Measurements from ENCODE around the gene KRT73.

KRT73 gene

GRCh38 chr12:52617403-52617785, 965 bp downstream of the KRT73 start:
- no peak for DNase-seq (ENCODE audit: low spot score)

- DNase-seq (ENCODE audit: low spot score) = no peak
Measured at GRCh38 chr12:52616680-52617402, 1.5 kb downstream of the KRT73 start.

DNA sequence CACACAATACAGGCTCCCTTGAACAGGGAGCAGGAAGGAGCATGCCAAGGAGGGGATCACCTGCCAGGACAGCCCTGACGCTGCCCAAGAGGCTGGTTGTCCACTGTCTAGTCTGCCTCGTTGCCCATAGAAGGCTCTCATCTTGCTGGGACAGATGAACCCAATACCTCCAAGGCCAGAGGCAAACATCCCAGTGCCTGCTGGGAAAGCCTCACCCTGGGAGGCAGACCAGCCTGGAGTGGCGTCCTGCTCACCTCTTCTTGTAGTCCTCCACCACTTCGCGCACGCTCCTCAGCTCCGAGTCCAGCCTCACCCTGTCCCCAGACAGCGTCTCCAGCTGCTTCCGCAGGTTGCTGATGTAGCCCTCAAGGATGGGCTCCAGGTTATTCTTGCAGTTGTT, 2.4 kb downstream of the KRT73 start:
- DNase-seq (ENCODE audit: low spot score) = no peak

DNA sequence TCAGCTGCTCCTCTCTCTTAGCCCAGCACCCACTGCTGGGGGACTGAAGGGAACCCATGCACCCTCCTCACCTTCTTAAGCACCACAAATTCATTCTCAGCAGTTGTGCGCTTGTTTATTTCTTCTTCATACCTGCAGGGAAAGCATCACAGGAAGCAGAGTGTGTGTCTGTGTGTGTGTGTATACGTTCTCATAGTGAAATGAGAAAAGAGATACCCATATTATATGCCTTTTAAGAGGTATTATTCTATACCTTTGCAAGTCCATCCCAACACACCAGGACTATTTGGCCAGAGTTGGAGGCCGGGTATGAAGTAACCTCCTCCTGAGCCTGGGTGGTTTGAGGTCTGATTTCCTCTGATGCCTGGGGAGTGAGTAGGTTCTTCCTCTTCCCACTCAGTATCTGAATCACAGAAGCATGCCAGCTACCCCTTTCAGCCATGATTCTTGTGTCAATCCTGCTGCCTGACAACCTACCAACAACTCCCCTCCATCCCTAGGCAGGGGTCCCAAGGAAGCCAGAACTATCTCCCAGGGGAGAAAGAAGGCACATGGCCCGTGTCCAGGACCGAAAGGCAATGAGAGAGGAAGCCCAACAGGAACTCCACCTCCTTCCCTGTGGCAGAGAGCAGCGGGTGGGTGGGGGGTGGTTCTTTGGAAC, 3.0 kb downstream of the KRT73 start:
- DNase-seq (ENCODE audit: low spot score) = no peak

- no peak for DNase-seq (ENCODE audit: low spot score)
Measured at GRCh38 chr12:52614381-52615207, 3.8 kb downstream of the KRT73 start.

GRCh38 chr12:52613384-52614030, 4.9 kb downstream of the KRT73 start:
- no peak for DNase-seq (ENCODE audit: low spot score)

DNA sequence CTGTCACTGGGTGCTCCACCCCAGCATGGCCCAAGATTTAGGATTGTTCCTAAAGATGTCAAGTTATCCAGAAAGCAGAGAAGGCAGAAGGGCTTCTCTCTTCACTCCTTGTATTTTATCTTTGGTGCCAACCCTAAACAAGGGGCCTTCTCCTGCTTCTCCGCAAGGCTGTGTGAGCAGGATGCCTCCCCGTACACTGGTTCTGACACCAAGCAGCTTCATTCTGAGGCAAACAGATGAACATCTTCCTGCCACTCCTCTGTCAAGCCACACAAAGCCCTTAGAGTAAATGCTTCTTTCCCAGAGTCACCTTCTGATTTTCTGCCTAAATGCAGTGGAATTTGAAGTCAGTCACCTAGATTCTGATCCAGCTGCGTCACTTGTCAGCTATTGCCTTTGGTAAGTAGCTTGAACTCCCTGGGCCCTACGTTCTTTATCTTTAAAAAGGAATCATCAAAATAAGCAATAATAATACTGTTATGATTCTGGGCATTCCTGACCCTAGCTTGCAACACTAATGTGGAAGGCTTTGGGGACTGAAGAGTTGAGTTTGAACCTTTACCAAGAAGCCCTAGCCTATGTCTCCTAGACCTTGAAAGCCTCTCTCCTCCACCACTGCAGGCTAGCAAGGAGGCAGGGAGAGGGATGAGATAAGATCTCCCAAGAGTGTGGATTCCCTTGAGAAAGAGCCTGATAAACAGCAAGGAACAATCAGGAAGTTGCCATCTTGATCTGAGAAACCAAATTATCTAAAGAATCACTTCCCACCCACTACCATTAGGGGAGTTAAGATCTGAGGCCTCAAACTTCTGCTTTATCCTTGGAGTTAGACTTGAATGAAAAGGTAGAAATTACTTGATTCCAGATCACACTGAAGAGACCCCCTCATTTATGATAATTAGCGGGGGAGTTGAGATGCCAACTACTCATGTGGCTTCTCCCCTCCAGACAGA, 5.7 kb downstream of the KRT73 start:
- DNase-seq (ENCODE audit: low spot score) = no peak

- DNase-seq (ENCODE audit: low spot score) = no peak
Measured at GRCh38 chr12:52611080-52611468, 7.3 kb downstream of the KRT73 start.

- no peak for DNase-seq (ENCODE audit: low spot score)
Measured at GRCh38 chr12:52608826-52609630, 9.3 kb downstream of the KRT73 start.

DNA sequence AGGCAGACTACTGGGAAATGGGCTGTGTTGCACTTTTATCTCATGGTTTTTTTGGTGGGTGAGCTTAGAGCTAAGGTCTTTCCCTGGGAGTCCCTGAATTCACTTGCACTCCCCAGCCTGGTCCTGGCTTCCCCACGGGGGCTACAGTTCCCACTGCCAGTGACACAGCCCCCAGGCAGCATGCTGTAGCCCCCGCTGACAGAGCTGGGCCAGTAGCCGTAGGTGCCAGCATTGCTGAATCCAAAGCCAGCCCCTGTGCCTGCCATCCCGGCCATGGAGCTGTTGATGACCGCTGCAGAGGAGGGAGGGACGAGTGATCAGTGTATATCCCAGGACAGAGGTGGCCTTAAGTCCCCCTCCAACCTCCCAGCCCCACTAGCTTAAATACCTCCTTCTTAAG, 10.2 kb downstream of the KRT73 start:
- no peak for DNase-seq (ENCODE audit: low spot score)

GRCh38 chr12:52607314-52607713, 11.0 kb downstream of the KRT73 start:
- no peak for DNase-seq (ENCODE audit: low spot score)

DNA sequence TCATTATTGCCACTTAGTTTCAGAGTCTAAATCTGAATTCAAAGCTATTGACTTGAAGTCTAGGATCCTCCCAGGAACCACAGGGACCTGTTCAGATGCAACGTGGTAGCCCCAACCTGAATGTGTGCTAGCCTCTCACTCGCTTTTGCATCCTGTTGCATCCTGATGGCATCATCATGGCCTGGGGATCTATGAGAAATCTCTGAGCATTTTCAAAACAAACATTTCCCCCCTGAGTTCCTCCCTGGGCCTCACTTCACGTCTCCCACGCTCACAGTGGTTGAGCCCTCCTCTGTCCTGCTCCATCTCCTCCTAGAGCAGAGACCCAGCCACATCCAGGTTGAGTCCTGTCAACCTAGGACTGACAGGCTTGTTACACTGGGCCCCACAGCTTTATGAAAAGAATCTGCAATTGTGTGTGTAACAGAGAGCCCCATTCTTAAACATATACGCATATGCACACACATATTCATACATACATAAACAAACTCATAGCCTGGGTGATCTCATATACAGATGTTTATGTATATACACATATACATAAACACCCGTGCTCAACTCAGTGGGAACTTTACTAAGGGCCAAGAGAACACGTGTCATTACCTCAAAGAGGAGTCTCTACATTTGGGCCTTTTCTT, 11.7 kb downstream of the KRT73 start:
- no peak for DNase-seq (ENCODE audit: low spot score)

GRCh38 chr12:52606096-52606495, 12.3 kb downstream of the KRT73 start:
- DNase-seq (ENCODE audit: low spot score) = no peak

DNA sequence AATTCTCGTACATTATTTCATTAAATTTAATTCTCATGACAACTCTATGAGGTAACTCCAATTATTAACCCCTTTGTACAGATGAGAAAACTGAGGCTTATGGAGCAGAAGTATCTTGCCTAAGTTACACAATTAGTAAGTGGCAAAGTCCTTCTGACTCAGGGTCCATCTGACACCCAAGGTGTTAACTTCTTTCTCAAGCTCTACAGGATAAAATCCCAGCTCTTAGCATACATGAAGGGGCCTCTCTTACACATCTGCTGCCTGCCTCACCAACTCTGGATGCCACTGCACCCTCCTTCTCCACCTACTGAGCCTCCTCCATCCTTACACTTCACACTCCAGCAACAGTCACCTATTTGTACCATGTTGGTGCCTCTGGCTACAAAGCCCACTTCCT, 12.8 kb downstream of the KRT73 start:
- DNase-seq (ENCODE audit: low spot score) = no peak

GRCh38 chr12:52604859-52605258, 13.5 kb downstream of the KRT73 start:
- DNase-seq (ENCODE audit: low spot score) = no peak

DNA sequence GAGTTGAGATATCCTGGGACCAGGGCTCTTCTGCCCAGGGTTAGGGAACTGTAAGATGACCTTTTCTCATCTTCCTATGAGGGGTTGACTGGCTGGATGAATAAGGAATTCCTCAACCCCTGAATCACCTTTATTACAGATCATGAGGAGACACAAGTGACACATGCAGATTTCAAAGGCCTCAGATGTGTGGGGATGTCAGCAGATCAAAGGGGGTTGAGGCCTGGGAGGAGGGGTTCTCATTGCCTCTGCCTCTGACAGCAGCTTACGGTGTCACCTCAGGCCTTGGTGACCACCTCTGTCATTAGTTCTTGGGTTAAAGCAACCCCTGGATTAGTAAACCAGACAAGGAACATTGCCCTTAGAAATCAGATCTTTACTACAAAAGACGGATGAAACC, 15.0 kb downstream of the KRT73 start:
- no peak for DNase-seq (ENCODE audit: low spot score)

- DNase-seq (ENCODE audit: low spot score) = no peak
Measured at GRCh38 chr12:52602552-52602951, 15.8 kb downstream of the KRT73 start.

DNA sequence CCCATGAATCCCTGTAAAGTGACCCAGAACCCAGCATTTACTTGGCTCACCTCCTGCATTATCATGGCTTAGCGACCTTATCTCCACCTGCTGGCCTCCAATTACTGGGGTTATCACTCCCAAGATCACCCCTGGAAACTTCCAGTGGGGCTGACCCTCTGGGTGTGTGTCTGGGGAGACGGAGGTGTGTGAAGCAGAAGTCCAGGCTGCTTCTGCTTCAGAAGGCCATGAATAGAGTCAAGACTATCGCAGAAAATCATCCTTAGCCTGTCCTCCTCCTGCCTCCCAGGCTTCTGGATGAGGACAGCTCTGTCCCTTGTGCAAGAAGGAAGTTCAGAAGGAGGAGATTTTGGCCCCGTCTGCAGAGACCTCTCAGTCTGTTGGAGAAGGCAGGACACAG, 16.7 kb downstream of the KRT73 start:
- DNase-seq (ENCODE audit: low spot score) = no peak

DNA sequence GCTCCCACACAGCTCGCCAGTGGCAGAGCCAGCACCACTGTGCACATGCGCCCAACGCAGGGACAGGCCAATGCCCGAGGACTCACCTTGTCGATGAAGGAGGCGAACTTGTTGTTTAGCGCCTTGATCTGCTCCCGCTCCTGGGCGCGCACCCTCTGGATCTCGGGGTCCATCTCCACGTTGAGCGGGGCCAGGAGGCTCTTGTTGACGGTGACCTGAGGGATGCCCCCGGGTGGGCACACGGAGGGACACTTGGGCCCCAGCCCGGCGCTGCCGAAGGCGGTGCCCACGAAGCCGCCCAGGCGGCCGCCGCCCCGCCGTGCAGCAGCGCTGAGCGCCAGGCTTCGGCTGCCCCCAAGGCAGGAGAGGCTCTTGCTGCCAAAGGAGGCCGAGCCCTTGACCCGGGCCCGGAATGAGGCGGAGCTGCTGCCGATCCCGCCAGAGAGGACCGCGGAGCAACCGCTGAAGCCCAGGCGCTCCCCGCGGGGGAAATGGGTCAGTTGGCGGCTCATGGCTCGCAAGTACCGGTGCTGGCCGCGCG, 17.3 kb downstream of the KRT73 start, which contains the start of gene KRT72:
Gene KRT72, minus strand, starts transcription at position 523 of the 541 bp plus-strand sequence. Its CDS starts 11 bp downstream, at position 512.
- DNase-seq (ENCODE audit: low spot score) = no peak

DNA sequence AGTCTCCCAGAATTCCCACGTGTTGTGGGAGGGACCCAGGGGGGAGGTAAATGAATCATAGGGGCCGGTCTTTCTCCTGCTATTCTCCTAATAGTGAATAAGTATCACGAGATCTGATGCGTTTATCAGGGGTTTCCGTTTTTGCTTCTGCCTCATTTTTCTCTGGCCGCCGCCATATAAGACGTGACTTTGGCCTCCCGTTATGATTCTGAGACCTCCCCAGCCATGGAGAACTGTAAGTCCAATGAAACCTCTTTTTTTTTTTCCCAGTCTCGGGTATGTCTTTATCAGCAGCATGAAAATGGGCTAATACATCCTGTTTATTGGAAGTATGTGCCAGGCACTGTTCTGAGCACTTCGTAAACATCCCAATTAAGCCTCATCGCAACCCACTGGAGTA, 17.9 kb downstream of the KRT73 start:
- no peak for DNase-seq (ENCODE audit: low spot score)

All from kidney capillary endothelial cell (primary cell).